ENCODE results near the gene SLC38A10. TPM values are rescaled to one million over a fixed set of nuclear protein-coding genes. Genes with fewer than 3 reads are reported as not detected.
A peak's percentile ranks its signal among the peaks of the same experiment; 100 is the strongest.

The SLC38A10 gene
- total RNA-seq, 1 donor from 2014 or later = 46.6 TPM

DNA sequence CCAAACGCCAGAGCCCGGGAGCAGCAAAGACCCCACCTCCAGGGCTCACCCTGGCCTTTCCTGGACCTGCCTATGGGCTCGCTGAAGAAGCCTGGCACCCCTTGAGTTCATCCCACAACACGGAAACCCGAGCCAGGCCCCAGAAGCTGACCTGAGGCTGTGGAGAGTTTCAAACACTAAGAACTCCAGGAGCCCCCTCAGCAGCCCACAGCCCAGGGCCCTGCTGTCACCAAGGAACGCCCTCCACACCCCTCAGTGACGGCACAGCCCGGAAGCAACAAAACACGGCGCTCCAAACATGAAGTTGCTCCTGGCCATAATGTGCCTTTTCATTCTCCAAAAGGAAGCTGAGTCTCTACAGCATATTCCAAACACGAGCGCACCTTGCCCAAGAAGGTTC is 9.2 kb downstream of the SLC38A10 start:
- no peak for DNase-seq
- intact Hi-C loops (cut with micrococcal nuclease) = no loop called here
- ATAC-seq = peak; percentile 8

DNA sequence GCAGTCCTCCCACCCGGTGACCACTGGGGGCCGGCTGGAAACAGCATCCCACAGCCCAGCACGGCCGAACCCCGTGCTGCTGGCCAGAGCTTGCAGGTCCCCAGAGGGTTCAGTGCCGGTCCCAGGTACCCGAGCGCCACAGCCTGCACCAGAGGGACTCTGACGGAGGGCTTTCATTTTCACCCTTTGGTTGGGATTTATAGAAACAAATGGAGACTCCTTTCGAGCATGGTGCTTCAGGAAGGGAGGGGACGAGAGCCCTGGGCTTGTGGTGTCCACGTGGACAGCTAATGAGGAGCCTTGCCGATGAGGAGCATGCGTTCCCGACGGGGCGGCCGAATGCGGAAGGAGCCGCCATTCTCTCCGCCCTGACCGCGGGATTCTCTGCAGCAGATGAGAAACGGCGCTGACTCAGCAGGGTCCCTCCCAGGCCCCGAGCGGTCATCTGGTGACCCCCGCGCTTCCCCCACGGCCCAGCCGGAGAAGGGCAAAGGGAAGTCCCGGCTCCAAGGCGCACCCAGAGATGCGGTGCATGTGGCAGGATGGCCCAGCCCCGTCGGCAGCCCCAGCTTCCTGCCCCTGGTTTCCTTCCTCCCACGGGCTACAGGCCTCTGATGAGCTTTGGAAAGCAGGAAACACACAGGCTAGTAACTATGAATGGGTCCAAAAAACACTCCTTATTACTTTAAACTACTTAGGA is 9.8 kb downstream of the SLC38A10 start:
- ATAC-seq (peak; percentile 85), DNase-seq (peak; percentile 87)
- intact Hi-C loops (cut with micrococcal nuclease) = no loop called here

DNA sequence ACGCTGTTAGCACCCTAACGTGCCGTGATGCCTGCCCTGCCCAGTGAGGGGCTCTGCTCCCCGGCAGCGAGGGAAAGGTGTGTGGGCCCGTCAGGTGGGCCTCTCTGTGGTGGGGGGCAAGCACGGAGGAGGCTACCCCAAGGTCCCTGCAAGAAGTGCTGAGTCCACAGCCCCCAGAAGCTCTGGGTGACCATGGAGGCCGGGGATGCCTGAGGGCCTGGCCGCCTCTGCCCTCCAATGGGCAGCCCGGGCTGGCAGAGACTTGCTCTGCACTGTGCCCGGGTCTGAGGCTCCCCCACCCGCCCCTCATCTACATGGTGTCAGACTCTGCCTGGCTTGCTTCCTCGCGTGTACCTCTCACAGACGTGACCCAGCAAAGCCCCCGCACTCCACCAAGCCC is 12.2 kb downstream of the SLC38A10 start:
- DNase-seq = no peak
- intact Hi-C loops (cut with micrococcal nuclease) = no loop called here
- no peak for ATAC-seq

DNA sequence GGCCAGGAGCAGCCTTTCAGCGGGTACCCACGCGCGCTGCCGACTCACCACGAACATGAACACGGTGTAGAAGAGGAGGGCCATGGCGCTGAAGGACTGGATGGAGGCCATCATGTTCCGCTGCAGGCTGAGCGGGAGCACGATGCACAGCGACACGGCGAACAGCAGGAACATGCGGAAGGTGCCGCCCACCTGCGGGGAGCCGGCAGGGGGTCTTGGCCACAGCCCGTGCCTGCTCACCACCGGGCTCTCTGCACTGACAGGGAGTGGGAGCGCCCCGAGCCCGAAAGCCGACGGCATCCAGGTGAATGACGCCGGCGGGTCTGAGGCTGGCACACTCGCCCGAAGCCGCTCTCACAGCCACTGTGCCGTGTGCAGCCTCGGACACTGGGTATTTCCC is 13.0 kb downstream of the SLC38A10 start:
- DNase-seq (no peak), ATAC-seq (no peak)
- intact Hi-C loops (cut with micrococcal nuclease) = no loop called here

DNA sequence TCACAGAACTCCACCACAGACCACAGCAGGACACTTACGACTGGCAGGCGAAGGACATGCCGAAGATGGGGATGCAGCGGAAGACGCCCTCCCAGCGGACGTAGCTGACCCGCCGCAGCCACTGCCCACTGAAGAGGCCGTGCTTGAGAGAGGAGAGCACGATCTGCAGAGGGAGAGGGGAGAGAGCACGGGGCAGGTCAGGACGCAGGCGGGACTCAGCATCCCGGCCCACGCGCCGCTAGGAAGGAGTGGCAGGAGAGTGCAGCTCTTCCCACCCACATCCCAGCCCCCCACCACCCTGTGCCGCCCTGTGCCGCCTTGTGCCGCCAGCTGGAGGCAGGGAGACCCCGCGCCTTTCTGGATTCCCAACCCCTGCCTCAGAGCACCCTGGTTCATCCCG is 14.5 kb downstream of the SLC38A10 start:
- DNase-seq = no peak
- no peak for ATAC-seq
- intact Hi-C loops (cut with micrococcal nuclease) = no loop called here

DNA sequence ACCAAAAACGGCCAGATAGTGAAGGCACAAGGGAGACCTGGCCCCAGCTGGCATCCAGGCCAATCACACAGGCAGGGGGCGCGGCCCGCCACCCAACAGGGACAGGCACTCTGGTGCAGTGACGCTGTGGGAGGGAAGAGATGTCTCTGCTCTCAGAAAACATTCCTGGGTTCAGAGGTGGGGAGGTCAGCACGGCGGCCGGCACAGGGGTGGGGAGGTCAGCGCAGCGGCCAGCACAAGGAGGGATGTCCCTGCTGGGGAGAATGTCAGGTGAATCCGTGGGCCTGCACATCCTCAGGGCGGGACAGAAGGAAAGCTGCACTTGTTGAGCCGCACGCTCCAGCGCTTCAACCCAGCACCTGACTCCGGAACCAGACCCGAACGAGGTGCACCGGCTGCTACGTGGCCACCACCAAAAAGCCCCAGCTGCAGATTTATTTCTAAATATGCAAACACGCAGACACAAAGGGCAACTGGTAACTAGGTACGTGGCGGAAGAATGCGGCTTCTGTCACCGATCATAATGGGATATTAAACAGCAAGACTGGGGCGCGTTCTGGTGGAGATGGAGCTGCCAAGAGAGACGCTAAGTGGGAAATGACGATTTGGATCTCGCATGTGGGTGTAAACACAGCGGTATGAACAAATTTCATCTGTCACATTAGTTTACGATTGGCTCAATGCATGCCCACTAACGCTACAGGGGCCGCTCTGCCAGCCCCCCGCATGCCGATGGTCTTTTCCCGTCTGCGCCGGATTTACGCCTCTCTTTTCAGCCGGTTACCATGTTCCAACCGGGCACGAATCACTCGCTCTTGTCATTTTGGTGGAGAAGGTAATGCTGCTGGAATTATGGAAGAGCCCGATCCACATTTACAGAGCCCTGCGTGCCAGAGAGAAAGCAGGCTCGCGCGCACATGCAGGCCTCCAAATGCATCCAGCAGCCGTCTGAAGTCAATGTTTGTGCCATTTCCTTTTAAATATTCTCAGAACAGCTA is 15.5 kb downstream of the SLC38A10 start:
- intact Hi-C loops (cut with micrococcal nuclease) = no loop called here
- ATAC-seq (no peak), DNase-seq (no peak)

DNA sequence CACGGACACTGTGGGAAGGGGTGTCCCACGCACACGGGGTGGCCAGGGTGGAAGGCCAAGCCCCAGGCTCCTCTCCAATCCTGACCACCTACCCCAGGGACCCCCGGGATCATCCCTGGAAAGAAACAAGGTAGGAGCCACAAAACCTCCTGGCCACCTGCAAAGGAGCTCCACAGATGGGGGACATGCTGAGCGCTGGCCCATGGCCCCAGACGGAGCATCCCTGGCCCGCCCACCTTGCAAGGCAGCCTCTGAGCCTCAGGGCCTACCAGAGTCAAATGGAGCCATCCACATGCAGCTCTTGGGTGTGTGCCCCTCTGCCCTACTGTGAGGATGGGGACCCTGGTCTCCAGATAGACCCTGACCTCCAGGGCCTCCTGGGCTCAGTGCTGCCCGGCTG is 16.3 kb downstream of the SLC38A10 start:
- DNase-seq (no peak), ATAC-seq (no peak)
- intact Hi-C loops (cut with micrococcal nuclease) = no loop called here

DNA sequence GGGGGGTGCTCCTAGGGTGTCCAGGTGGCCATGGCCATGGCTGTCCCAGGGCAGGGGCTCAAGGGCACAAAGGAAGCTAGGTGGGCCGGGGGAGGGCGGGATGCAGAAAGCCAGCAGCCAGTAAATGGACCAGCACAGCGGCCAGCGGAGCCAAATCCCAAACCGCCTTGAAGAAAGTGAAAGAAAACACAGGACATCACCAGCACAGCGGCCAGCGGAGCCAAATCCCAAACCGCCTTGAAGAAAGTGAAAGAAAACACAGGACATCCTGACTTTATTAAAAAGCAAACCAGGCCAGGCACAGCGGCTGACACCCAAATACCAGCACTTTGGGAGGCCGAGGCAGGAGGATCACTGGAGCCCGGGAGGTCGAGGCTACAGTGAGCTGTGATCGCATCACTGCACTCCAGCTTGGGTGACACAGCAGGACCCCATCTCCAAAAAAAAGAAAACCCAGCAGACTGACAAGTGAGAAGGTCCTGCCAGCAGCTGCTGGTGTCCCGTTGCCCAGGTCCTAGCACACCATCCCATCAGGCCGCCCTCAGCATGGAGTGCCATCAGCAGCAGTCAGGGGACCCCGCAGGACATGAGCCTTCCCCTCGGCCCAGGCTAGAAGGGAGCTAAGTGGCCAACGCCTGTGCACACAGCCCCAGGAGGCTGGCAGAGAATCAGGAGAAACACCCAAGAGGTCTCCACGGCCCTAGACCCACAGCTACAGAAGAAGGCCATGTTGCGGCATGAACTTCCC is 17.0 kb downstream of the SLC38A10 start:
- ATAC-seq (peak; percentile 85), DNase-seq (peak; percentile 79)
- intact Hi-C loops (cut with micrococcal nuclease) = no loop called here

DNA sequence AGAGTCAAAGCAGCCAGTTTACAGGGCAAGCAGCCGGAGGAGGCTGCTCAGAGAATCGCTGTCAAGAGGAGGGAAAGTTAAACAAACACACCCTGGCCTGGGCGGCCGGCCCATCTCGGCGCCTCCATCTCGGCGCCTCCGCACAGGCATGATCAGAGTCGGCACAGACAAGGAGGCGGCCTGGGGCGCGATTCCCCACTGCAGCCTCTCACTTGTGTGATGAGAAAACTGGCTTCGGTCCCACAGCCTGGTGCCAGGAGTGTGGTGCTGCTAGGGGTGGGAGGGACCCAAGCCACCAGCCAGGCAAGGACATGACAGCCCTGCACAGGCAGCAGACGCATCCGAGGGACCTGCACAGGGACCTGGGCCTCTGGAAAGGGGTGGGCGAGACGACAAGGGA is 17.7 kb downstream of the SLC38A10 start:
- peak; percentile 80 for DNase-seq
- intact Hi-C loops (cut with micrococcal nuclease) = no loop called here
- peak; percentile 86 for ATAC-seq

DNA sequence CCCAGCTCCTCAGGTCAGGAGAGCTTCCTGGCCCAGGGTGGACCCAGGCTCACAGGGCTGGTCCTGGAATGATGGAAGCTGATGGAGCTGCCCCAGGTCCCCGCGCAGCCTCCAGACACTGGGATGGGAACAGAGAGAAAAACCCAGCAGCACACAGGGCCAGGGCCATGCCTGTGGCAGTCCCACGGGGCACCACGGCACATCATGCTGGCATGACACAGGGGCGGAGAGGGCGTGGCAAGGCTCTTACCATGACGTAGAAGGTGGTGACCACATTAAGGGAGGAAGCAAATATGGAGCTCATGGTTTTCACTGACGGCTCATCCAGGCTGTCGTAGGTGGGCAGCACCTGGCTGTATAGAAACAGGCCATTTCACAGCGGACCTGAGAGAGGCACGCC is 18.3 kb downstream of the SLC38A10 start:
- no peak for ATAC-seq
- no peak for DNase-seq
- intact Hi-C loops (cut with micrococcal nuclease) = no loop called here

DNA sequence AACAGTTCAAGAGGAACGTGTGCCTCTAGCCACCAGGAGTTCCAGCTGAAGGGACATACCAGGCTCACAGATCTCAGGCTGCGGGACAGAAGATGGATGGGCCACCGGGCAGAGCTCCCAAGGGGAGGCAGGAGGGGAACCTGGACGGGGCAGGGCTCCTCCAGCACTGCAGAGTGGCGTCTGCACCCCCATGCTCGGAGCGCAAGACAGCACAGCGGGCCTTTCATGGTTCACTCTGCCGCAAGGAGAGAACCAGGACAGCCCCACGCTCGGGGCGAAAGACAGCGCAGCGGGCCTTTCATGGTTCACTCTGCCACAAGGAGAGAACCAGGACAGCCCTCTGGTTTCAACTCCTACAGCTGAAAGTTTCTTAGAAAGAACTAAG is 20.6 kb downstream of the SLC38A10 start:
- no peak for DNase-seq
- intact Hi-C loops (cut with micrococcal nuclease) = no loop called here
- ATAC-seq = no peak

DNA sequence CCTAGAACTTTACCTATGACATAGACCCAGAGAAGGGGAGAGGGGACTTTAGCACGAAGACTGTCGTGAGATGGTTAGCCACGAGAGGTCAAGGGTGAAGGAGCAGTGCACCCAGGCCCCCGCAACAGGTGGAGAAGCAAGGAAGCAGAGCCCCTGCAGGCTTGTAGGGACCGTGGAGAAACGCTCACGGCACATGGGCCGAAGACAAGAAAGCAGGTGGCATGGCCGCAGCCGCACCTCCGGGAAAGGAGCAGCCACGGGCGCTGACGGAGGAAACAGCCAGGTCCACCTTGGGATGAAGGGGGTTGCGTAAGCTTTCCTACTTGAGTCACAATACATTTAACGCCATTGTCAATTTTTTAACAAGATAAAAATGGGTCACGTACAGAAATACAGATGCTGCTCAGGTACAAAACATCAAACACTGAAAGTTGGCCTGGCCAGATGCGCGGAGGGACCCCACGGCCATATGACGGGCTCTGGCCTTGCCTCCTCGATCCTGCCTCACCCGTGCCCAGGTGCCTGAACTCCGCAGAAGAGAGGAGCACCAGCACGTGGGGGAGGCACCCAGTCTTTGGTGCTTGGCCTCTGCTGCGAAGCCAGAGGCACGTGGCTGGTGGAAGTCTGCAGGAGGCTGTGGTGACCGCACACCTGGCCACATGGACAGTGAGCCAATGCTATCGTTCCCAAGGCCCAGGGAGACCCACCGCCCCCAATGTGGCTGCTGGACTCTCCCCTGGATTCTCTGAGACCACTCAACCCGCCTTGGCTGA is 21.2 kb downstream of the SLC38A10 start:
- DNase-seq (no peak), ATAC-seq (no peak)
- intact Hi-C loops (cut with micrococcal nuclease) = no loop called here

DNA sequence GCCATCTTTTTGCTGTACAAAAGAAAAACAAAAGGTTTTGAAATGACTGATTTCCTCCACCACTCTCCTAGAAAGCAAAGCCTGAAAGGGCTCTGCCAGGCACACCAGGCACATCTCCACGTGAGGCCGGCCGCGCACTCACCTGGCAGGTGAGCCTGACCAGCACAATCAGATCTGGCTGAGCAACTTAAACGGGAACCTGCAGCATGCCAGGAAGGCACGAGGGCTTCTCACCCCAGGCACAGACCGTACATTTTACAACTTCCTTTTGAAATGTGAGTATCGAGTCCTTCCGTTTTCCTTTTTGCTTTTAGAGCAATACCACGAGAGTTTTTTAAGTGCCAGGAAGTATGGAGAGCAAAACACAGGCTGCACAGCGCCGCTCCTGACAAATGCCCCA is 22.5 kb downstream of the SLC38A10 start:
- no peak for ATAC-seq
- no peak for DNase-seq
- intact Hi-C loops (cut with micrococcal nuclease) = no loop called here

DNA sequence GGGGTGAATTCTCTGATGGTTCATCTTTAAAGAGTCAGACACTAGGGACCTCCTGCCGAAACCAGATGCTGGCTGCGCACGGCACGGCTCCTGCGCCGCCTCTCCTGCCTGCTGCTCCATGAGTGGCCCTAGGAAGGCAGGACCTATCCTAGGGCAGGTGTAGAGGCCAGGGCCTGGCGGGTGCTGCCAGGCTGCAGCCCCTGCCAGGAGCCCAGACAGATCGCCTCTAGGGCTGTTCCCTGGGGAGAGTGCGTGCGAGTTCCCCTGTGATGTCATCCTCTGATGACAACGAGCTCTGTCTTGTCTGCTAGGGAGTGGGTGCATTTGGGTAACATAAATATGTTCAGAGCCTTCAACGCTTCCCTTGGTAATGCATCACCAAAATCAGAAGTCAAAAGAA is 23.9 kb downstream of the SLC38A10 start:
- no peak for DNase-seq
- intact Hi-C loops (cut with micrococcal nuclease) = no loop called here
- no peak for ATAC-seq

DNA sequence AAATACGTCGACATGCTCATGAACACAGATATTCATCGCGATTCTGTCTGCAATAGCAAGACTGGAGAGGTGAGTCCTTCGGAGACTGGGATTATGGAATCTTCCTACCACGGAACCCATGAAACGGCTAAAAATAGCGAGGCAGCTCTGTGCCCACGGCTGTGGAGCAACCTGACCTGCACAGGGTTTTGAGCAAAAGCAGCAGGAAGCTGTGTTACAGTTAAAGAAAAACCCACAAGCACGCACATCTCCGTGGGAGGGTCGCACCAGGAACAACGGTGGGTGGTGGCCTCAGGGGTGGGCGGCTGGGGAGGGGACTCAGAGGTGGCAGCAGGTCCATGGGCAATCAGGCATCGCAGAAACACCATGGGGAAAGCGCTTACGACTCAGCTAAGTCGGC is 24.8 kb downstream of the SLC38A10 start:
- DNase-seq (no peak), ATAC-seq (no peak)
- intact Hi-C loops (cut with micrococcal nuclease) = no loop called here

DNA sequence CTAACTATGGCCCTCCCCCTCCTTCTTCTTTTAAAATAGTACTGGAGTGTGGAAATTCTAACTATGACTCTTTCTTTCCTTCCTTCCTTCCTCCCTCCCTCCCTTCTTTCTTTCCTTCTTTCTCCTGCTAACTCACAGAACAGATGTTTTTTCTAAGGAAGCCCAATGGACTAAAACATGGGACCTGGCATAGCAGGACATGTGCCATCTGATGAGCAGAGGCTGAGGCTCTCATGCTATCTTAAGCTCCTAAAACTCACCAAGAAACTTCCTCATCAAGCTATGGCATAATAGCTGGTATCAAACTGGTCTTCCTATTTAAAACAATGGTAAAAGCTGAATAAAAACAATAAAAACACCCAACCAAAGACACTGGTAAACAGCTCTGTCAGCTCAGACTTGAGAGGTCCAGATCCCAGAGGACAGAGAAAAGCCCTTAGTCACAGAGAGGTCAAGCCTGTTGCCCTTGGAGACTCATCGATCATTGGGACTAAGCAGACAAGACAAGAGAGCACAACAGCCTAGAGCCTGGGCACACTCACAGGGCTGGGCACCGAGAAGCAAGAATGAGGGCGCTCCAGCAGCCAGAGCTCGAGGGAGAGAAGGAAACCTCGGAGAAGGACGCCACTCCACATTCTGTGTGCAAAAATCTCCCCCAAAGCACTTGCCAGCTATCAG is 27.6 kb downstream of the SLC38A10 start:
- no peak for DNase-seq
- intact Hi-C loops (cut with micrococcal nuclease) = no loop called here

DNA sequence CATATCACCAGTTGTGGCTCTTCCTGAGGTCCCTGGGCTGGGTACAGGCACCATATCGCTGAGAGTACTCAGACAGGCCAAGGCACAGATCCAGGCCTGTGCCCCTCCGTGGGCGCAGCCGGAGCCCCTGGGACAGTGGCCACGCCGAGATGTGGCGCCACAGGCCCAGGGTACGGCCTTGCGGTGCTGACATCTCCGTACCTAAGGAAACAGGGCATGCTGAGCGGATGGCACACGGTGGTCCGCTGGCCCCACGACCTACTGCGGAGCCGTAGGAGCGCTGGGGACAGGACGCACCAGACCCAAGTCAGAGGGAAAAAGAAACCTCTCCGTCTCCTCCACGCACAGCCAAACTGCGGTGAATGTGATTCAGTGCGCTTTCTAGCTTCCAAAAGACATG is 29.5 kb downstream of the SLC38A10 start:
- DNase-seq (no peak), ATAC-seq (no peak)
- intact Hi-C loops (cut with micrococcal nuclease) = no loop called here

More for the DNA sequence above, 27.6 kb downstream of the SLC38A10 start:
- ATAC-seq = no peak

DNA sequence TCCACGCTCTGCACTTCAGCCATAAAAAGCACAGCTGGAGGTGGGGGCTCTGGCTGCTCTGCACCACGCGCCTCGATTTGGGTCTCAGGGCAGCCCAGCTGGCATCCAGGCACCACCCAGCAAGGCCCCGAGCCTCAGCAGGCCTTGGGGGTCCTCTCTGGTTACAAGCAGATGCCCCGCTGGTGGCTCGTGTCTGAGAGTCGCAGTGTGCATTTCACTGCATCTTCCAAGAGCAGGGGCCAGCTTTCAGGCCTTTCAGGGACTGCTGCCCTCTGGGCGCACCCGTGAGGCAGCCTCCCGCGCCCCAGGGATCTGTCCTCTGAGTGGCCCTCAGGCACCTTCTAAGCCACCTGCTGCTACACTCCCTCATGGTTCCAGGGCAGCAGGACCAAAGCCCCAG is 30.5 kb downstream of the SLC38A10 start:
- DNase-seq (no peak), ATAC-seq (no peak)
- intact Hi-C loops (cut with micrococcal nuclease) = no loop called here
